Measurements from ENCODE around the gene STIP1. TPM values are rescaled to one million over a fixed set of nuclear protein-coding genes. Genes with fewer than 3 reads are reported as not detected.

The STIP1 gene
- total RNA-seq, 4 donors from 2014 or later, result 81.6 to 116 (median 104) TPM

- H3K36me3 ChIP-seq, result peaks cover 52 to 100% (median 77%) of the 10 kb centered on the region in 3 donors
- no peaks in the 10 kb centered on the region for H3K9me3 ChIP-seq
- TF ChIP-seq CTCF (IDR thresholded peaks at IDR 0.05), result no peak
- TF ChIP-seq POLR2A (IDR thresholded peaks at IDR 0.05), result no peak
- intact Hi-C loops (cut with DNase I), result no loop called here
- H3K27me3 ChIP-seq, result no peaks in the 10 kb centered on the region
- WGBS, 2 donors, result 91 to 97% methylated on average over 2 of the region's 2 CpGs
- H3K27ac ChIP-seq, result no peak overlapping the region
- no peaks in the 10 kb centered on the region for H3K4me1 ChIP-seq
- H3K4me3 ChIP-seq, result no peak overlapping the region
- no peak for DNase-seq
Measured at GRCh38 chr11:64198511-64198910, 12.5 kb downstream of the STIP1 start.

GRCh38 chr11:64201543-64201942, 15.6 kb downstream of the STIP1 start:
- no peaks in the 10 kb centered on the region for H3K27me3 ChIP-seq
- no peak overlapping the region for H3K27ac ChIP-seq
- WGBS, 2 donors, result 78 to 81% methylated on average over 3 of the region's 3 CpGs
- DNase-seq, result no peak
- TF ChIP-seq CTCF (IDR thresholded peaks at IDR 0.05) (no peak), POLR2A (IDR thresholded peaks at IDR 0.05) (no peak)
- intact Hi-C loops (cut with DNase I), result loop anchor here (5.0 kb wide), 1 partner anchor 101 kb away; the partner anchor contains the start of gene CATSPERZ
- H3K4me3 ChIP-seq, result no peak overlapping the region
- H3K4me1 ChIP-seq, result peaks cover 4 to 28% (median 8%) of the 10 kb centered on the region in 3 donors
- peaks cover 28 to 98% (median 60%) of the 10 kb centered on the region in 3 donors for H3K36me3 ChIP-seq
- no peaks in the 10 kb centered on the region for H3K9me3 ChIP-seq

- intact Hi-C loops (cut with DNase I), result loop anchor here (5.0 kb wide), 1 partner anchor 99 kb away; the partner anchor contains the start of gene CATSPERZ
- no peak overlapping the region for H3K27ac ChIP-seq
- TF ChIP-seq POLR2A (IDR thresholded peaks at IDR 0.05) (no peak), CTCF (IDR thresholded peaks at IDR 0.05) (no peak)
Measured at GRCh38 chr11:64202992-64203391, 17.0 kb downstream of the STIP1 start.

GRCh38 chr11:64203421-64204079, 17.6 kb downstream of the STIP1 start:
- no peak for DNase-seq
- no peak overlapping the region for H3K4me3 ChIP-seq
- intact Hi-C loops (cut with DNase I), result loop anchor here (5.0 kb wide), 1 partner anchor 99 kb away; the partner anchor contains the start of gene CATSPERZ
- no peaks in the 10 kb centered on the region for H3K9me3 ChIP-seq
- no peak overlapping the region for H3K27ac ChIP-seq
- no peak for TF ChIP-seq POLR2A (IDR thresholded peaks at IDR 0.05)
- TF ChIP-seq CTCF (IDR thresholded peaks at IDR 0.05), result no peak
- H3K4me1 ChIP-seq, result peaks cover 4 to 48% (median 8%) of the 10 kb centered on the region in 3 donors
- H3K27me3 ChIP-seq, result no peaks in the 10 kb centered on the region
- WGBS, 2 donors, result 83 to 90% methylated on average over 17 to 22 of the region's 27 CpGs
- H3K36me3 ChIP-seq, result peaks cover 13 to 89% (median 42%) of the 10 kb centered on the region in 3 donors

More at GRCh38 chr11:64202992-64203391, 17.0 kb downstream of the STIP1 start:
- 88 to 100% methylated on average over 5 to 9 of the region's 9 CpGs for WGBS, 2 donors
- no peak for DNase-seq
- Histone ChIP-seq H3K4me1 (peaks cover 4 to 42% (median 8%) of the 10 kb centered on the region in 3 donors), H3K27me3 (no peaks in the 10 kb centered on the region), H3K36me3 (peaks cover 19 to 95% (median 47%) of the 10 kb centered on the region in 3 donors), H3K4me3 (no peak overlapping the region), H3K9me3 (no peaks in the 10 kb centered on the region)

GRCh38 chr11:64204080-64204440, 18.1 kb downstream of the STIP1 start:
- intact Hi-C loops (cut with DNase I), result loop anchor here (5.0 kb wide), 1 partner anchor 98 kb away; the partner anchor contains the start of gene CATSPERZ
- WGBS, 2 donors, result 83% methylated on average over 16 of the region's 16 CpGs
- Histone ChIP-seq H3K27ac (peak overlapping the region in 1 of 4 donors; percentile 38), H3K4me1 (peaks cover 4 to 52% (median 8%) of the 10 kb centered on the region in 3 donors), H3K4me3 (no peak overlapping the region), H3K36me3 (peaks cover 13 to 84% (median 40%) of the 10 kb centered on the region in 3 donors), H3K9me3 (no peaks in the 10 kb centered on the region), H3K27me3 (no peaks in the 10 kb centered on the region)
- no peak for TF ChIP-seq POLR2A (IDR thresholded peaks at IDR 0.05)
- no peak for TF ChIP-seq CTCF (IDR thresholded peaks at IDR 0.05)
- no peak for DNase-seq
